B cell (primary cell): ENCODE results near the gene GEMIN7.

Experiments
- EZH2 ChIP-seq: IDR thresholded peaks from 2 replicates; pipeline ENCODE4 v1.6.1; 2012; ENCODE audit warnings: borderline replicate concordance, low read depth, mild to moderate bottlenecking, moderate library complexity, low read length; ENCODE audit not compliant: insufficient read depth, poor library complexity, severe bottlenecking
- TF ChIP-seq, protein P1 (sequence below): fragments of 200-600 bp; IDR thresholded peaks from one replicate; pipeline ENCODE4 v1.8.0; 2022; ENCODE audit warnings: antibody characterized with exemption, mild to moderate bottlenecking

DNA sequence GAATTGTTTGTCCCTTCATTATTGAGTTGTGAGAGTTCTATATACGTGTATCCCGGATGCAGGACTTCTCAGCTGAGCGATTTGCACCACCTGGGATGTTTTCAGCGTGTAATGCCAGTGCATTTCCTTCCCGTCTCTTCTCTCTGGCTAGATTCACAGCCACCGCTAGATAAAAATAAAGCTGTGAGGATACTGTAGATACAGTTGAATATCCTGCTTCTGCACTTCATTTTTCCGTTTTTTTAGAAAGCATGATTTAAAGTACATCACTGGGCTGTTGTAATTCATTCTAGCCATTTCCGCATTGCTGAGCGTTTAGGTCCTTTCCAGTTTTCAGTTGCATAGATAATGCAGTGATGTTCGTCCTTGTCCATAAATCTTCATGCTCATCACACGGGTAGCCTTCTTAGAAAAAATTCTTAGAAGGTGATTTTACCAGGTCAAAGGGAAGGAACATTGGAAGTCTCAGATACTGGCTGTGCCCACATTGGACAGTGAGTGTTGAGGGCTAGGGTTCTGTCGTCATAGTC lies 28.6 kb downstream of the GEMIN7 start:
- TF ChIP-seq, protein P1, sequence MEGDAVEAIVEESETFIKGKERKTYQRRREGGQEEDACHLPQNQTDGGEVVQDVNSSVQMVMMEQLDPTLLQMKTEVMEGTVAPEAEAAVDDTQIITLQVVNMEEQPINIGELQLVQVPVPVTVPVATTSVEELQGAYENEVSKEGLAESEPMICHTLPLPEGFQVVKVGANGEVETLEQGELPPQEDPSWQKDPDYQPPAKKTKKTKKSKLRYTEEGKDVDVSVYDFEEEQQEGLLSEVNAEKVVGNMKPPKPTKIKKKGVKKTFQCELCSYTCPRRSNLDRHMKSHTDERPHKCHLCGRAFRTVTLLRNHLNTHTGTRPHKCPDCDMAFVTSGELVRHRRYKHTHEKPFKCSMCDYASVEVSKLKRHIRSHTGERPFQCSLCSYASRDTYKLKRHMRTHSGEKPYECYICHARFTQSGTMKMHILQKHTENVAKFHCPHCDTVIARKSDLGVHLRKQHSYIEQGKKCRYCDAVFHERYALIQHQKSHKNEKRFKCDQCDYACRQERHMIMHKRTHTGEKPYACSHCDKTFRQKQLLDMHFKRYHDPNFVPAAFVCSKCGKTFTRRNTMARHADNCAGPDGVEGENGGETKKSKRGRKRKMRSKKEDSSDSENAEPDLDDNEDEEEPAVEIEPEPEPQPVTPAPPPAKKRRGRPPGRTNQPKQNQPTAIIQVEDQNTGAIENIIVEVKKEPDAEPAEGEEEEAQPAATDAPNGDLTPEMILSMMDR, result no peak
- no peak for TF ChIP-seq EZH2
